ENCODE results near the gene C1orf87. TPM values are rescaled to one million over a fixed set of nuclear protein-coding genes. Genes with fewer than 3 reads are reported as not detected.
"Not testable (repeated sequence)": the region's sequence is repeated elsewhere in the genome, so short reads cannot be mapped to it uniquely, and the experiment has no call there.

Gene C1orf87
- total RNA-seq, 1 experiment from 2014 or later, result 0.33 TPM

DNA sequence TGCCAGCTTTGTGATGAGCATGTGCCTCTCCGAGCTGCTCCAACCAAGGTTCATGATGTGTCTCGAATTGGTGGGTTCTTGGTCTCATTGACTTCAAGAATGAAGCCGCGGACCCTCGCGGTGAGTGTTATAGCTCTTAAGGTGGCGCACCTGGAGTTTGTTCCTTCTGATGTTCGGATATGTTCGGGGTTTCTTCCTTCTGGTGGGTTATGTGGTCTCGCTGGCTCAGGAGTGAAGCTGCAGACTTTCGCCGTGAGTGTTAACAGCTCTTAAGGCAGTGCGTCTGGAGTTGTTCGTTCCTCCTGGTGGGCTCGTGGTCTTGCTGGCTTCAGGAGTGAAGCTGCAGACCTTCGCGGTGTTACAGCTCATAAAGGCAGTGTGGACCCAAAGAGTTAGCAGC is 104.8 kb downstream of the C1orf87 start:
- not testable (repeated sequence) for H4K8ac ChIP-seq (replicated peaks; ENCODE audit: insufficient read length, low read depth, low read length); H2AK5ac ChIP-seq (ENCODE audit: insufficient read length, low read length); H3K4me2 ChIP-seq (ENCODE audit: insufficient read depth, insufficient read length, low read length); H3K27ac ChIP-seq (ENCODE audit: insufficient read length, low read depth, low read length); H4K5ac ChIP-seq (ENCODE audit: insufficient read length, low read depth, low read length); H3K27me3 ChIP-seq (ENCODE audit: insufficient read depth, low read length); H3K9me3 Mint-ChIP-seq; H3K23me2 ChIP-seq (ENCODE audit: insufficient read length, low read depth, low read length, poor library complexity, severe bottlenecking); DNase-seq; H3K27ac Mint-ChIP-seq; H2BK12ac ChIP-seq (ENCODE audit: insufficient read length, low read depth, low read length); H2AFZ ChIP-seq (ENCODE audit: low read length); H3K4me3 Mint-ChIP-seq; H3K4me1 ChIP-seq (ENCODE audit: insufficient read depth, low read length); H2BK5ac ChIP-seq (ENCODE audit: insufficient read length, low read length); H4K20me1 ChIP-seq (ENCODE audit: control insufficient read depth, insufficient read depth, insufficient read length); H3K9me3 ChIP-seq (ENCODE audit: control insufficient read depth, low read depth, low read length); H3K14ac ChIP-seq (ENCODE audit: insufficient read depth, low read length); H3K56ac ChIP-seq (ENCODE audit: insufficient read length, low read depth, low read length); H3K9ac ChIP-seq (ENCODE audit: extremely low read depth, insufficient read length, low read length); H3K79me2 ChIP-seq (ENCODE audit: insufficient read depth, low read length); H2BK20ac ChIP-seq (ENCODE audit: low read depth, low read length, poor library complexity, severe bottlenecking); H3K18ac ChIP-seq (ENCODE audit: insufficient read length, low read depth, low read length); H3K79me1 ChIP-seq (ENCODE audit: insufficient read depth, low read depth, low read length, poor library complexity, severe bottlenecking); H3K27me3 Mint-ChIP-seq (ENCODE audit: low read depth); H3K36me3 Mint-ChIP-seq (ENCODE audit: insufficient read depth in 1 of 3, low read depth in 3 of 3); H3T11ph ChIP-seq (ENCODE audit: low read length); H3K4me1 Mint-ChIP-seq; H3K23ac ChIP-seq (ENCODE audit: insufficient read length, low read depth, low read length); H3K4ac ChIP-seq (ENCODE audit: low read depth, low read length); H2BK120ac ChIP-seq (ENCODE audit: low read depth, low read length, poor library complexity, severe bottlenecking); H4K91ac ChIP-seq (ENCODE audit: insufficient read length, low read depth, low read length); H2BK15ac ChIP-seq (ENCODE audit: low read depth, low read length)
- WGBS (ENCODE audit: extremely low coverage, insufficient read length, low lambda C conversion rate), result no CpG with 5 or more reads among the region's 17 CpGs
